K562 (cell line): Measurements from ENCODE around the gene TCHP. TPM values are rescaled to one million over a fixed set of nuclear protein-coding genes. Genes with fewer than 3 reads are reported as not detected.

Experiments
- ASH1L ChIP-seq: fragments of 450-650 bp; IDR thresholded peaks from 2 replicates; pipeline ENCODE4 v1.6.1; 2018; ENCODE audit warnings: borderline replicate concordance, mild to moderate bottlenecking, low read depth; ENCODE audit not compliant: partially characterized antibody
- BDP1 ChIP-seq: IDR thresholded peaks from 3 replicates; pipeline ENCODE4 v1.6.1; 2011; ENCODE audit not compliant: insufficient read length, insufficient read depth
- CBX2 ChIP-seq: fragments of 200-600 bp; sonication (generic); IDR thresholded peaks from one replicate; pipeline ENCODE4 v1.6.1; 2012; ENCODE audit warnings: mild to moderate bottlenecking, low read length, inconsistent platforms; ENCODE audit not compliant: insufficient read depth, poor library complexity, severe bottlenecking
- CSDE1 ChIP-seq, 2 experiments: fragments of 450-650 bp; IDR thresholded peaks; 2 replicates each; pipeline ENCODE4 v1.6.1; 2016; ENCODE audit warnings: mild to moderate bottlenecking in 1 of 2
- ESRRB ChIP-seq: fragments of 250-450 bp; sonication (Bioruptor Pico); IDR thresholded peaks from 2 replicates; pipeline ENCODE4 v1.5.0; 2020; ENCODE audit warnings: mild to moderate bottlenecking, moderate library complexity, borderline replicate concordance
- GTF2A2 ChIP-seq: IDR thresholded peaks from 2 replicates; pipeline ENCODE4 v1.6.1; 2016; ENCODE audit warnings: mild to moderate bottlenecking, missing genetic modification characterization, missing compliant biosample characterization
- GTF2F1 ChIP-seq: IDR thresholded peaks from 2 replicates; pipeline ENCODE4 v1.6.1; 2011; ENCODE audit warnings: low read depth, low read length, improper control_type of control experiment
- HDAC1 ChIP-seq, 2 experiments: fragments of 450-650 bp; IDR thresholded peaks; 2 replicates each; pipeline ENCODE4 v1.6.1; 2016 to 2017; ENCODE audit warnings: inconsistent platforms in 1 of 2, mild to moderate bottlenecking in 1 of 2, moderate library complexity in 1 of 2
- MTA3 ChIP-seq: fragments of 450-650 bp; formaldehyde crosslinking; IDR thresholded peaks from 2 replicates; pipeline ENCODE4 v1.6.1; 2017; ENCODE audit warnings: mild to moderate bottlenecking, borderline replicate concordance
- NBN ChIP-seq: fragments of 450-650 bp; IDR thresholded peaks from 2 replicates; pipeline ENCODE4 v1.6.1; 2016; ENCODE audit warnings: low read depth, mild to moderate bottlenecking
- NR1H2 ChIP-seq: sonication (generic); formaldehyde crosslinking; IDR thresholded peaks from 2 replicates; pipeline ENCODE4 v1.4.0; 2020; ENCODE audit warnings: mild to moderate bottlenecking, missing genetic modification reagents
- RBM14 ChIP-seq: fragments of 200-400 bp; formaldehyde crosslinking; IDR thresholded peaks from 2 replicates; pipeline ENCODE4 v1.6.1; 2018; ENCODE audit warnings: low read depth, mild to moderate bottlenecking, low read length, moderate library complexity, borderline replicate concordance; ENCODE audit not compliant: insufficient read depth
- RFX5 ChIP-seq: IDR thresholded peaks from 2 replicates; pipeline ENCODE4 v1.6.1; 2011; ENCODE audit warnings: low read depth, mild to moderate bottlenecking, improper control_type of control experiment, low read length
- SMC3 ChIP-seq: conservative IDR thresholded peaks from 2 replicates; pipeline ENCODE4 v1.6.1; 2011; ENCODE audit warnings: low read depth, low read length, improper control_type of control experiment; ENCODE audit not compliant: insufficient read depth
- TAF7 ChIP-seq: fragments of 450-650 bp; IDR thresholded peaks from 2 replicates; pipeline ENCODE4 v1.6.1; 2016; ENCODE audit warnings: missing genetic modification characterization, missing compliant biosample characterization
- YBX1 ChIP-seq: fragments of 450-650 bp; IDR thresholded peaks from 2 replicates; pipeline ENCODE4 v1.7.1; 2016; ENCODE audit warnings: mild to moderate bottlenecking
- ZNF133 ChIP-seq: fragments of 250-450 bp; sonication (Bioruptor Pico); IDR thresholded peaks from 2 replicates; pipeline ENCODE4 v1.4.0; 2020; ENCODE audit warnings: mild to moderate bottlenecking
- ZNF165 ChIP-seq: fragments of 250-450 bp; sonication (Bioruptor Pico); IDR thresholded peaks from 2 replicates; pipeline ENCODE4 v1.4.0; 2020; ENCODE audit warnings: borderline replicate concordance
- polyA plus RNA-seq, 8 experiments: library from polyadenylated mRNA; depleted of rRNA in 4 of 8; stranded (reverse) in 5 of 8; unstranded in 3 of 8; fragments of >200 nt; fragmentation: Nextera tagmentation in 2 of 8; fragmentation: Illumina TruSeq in 1 of 8; extraction: Ambion mirVana in 2 of 8; extraction: Trizol in 1 of 8; gene quantifications; 2 replicates each; pipeline versions ENCODE4 v1.2.1 to v1.2.3, GENCODE V29; 2011 to 2014; ENCODE audit warnings: inconsistent platforms in 1 of 8, missing spikeins in 1 of 8
- total RNA-seq, 7 experiments: library from RNA; depleted of rRNA in 6 of 7; stranded (reverse); fragments of >200 nt in 6 of 7; fragmentation: Illumina TruSeq in 2 of 7; extraction: Trizol in 2 of 7; gene quantifications; 2 replicates each; pipeline versions ENCODE4 v1.2.1 to v1.2.3, GENCODE V29; 2011 to 2021; ENCODE audit warnings: low replicate concordance in 1 of 7
- TF ChIP-seq, protein P1 (sequence below), 2 experiments: IDR thresholded peaks in 1 of 2; conservative IDR thresholded peaks in 1 of 2; 2 replicates each; pipeline ENCODE4 v1.6.1; 2016; ENCODE audit warnings: low read depth in 2 of 2, mild to moderate bottlenecking in 1 of 2, missing compliant biosample characterization in 1 of 2, missing genetic modification characterization in 1 of 2, moderate library complexity in 1 of 2
- TF ChIP-seq, protein P2 (sequence below): conservative IDR thresholded peaks from 2 replicates; pipeline ENCODE4 v1.6.1; 2011; ENCODE audit warnings: low read depth, mild to moderate bottlenecking, low read length; ENCODE audit not compliant: control insufficient read depth
- TF ChIP-seq, protein P3 (sequence below): fragments of 450-650 bp; IDR thresholded peaks from one replicate; pipeline ENCODE4 v1.6.1; 2018; ENCODE audit warnings: mild to moderate bottlenecking, moderate library complexity; ENCODE audit not compliant: partially characterized antibody
- TF ChIP-seq, protein P4 (sequence below): fragments of 250-450 bp; sonication (Bioruptor Pico); IDR thresholded peaks from 2 replicates; pipeline ENCODE4 v1.8.0; 2021; ENCODE audit warnings: moderate library complexity, mild to moderate bottlenecking, inconsistent platforms

Gene TCHP
- total and polyA plus RNA-seq, 9 of the 15 experiments (the other 6 are each of a cell fraction or from before 2014, with no cell fraction given) = 3.4 to 30.4 (median 19.7) TPM

DNA sequence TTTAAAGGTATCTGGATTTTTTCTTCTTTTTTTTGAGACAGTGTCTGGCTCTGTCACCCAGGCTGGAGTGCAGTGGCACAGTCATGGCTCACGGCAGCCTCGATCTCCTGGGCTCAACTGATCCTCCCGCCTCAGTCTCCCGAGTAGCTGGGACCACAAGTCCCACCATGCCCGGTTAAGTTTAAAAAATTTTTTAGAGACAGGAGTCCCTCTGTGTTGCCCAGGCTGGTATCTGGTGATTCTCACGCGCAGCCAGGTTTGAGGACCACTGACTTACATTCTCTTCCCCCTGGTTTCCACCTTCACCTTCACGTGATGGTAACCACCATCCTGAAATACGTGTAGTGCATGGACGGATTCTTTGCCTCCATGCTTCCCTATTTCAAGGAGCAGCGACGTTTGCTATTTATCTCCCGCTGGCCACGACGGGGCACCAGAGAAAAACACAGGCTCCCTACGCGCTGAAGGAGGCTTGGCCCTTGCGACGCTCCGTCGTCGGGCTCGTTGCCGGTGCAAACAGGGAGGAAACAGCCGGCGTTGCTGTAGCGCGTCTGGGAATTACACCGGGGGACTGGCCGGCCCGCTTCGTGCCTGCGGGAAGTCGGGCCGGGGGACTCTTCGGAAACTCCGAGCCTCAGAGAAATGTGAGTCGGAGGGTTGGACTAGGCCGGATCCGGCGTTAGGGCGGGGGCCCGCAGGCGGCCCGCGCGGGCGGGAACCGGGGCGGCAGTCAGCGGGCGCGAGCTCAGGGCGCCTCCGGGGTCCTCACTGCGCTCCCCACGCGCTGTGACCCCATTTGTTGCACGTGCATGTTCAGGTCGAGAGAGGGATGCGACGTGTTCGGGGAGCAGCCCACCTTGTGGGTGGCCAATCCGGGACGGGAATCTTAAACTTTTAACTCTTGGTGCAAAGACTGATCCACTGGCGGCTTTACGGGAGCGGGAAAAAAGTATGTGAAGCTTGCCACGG is at the start of gene TCHP (continued):
- TF ChIP-seq, protein P1, sequence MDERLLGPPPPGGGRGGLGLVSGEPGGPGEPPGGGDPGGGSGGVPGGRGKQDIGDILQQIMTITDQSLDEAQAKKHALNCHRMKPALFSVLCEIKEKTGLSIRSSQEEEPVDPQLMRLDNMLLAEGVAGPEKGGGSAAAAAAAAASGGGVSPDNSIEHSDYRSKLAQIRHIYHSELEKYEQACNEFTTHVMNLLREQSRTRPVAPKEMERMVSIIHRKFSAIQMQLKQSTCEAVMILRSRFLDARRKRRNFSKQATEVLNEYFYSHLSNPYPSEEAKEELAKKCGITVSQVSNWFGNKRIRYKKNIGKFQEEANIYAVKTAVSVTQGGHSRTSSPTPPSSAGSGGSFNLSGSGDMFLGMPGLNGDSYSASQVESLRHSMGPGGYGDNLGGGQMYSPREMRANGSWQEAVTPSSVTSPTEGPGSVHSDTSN (CRISPR knock-in tag; IDR thresholded peaks at IDR 0.05; ENCODE audit: low read depth) = no peak
- TF ChIP-seq, protein P1 (tag; conservative IDR thresholded peaks at IDR 0.05; ENCODE audit: low read depth) = no peak
- no peak for TF ChIP-seq ESRRB
- no peak for TF ChIP-seq RBM14
- no peak for TF ChIP-seq CSDE1 (IDR thresholded peaks at IDR 0.05)
- TF ChIP-seq MTA3 = peak; percentile 99
- TF ChIP-seq, protein P2, sequence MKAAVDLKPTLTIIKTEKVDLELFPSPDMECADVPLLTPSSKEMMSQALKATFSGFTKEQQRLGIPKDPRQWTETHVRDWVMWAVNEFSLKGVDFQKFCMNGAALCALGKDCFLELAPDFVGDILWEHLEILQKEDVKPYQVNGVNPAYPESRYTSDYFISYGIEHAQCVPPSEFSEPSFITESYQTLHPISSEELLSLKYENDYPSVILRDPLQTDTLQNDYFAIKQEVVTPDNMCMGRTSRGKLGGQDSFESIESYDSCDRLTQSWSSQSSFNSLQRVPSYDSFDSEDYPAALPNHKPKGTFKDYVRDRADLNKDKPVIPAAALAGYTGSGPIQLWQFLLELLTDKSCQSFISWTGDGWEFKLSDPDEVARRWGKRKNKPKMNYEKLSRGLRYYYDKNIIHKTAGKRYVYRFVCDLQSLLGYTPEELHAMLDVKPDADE = 0 out of 2 replicates have a peak, but pooled peaks have one; percentile 27
- TF ChIP-seq ASH1L = no peak
- no peak for TF ChIP-seq YBX1
- no peak for TF ChIP-seq CBX2
- no peak for TF ChIP-seq GTF2A2 (tag)
- TF ChIP-seq NBN = peak; percentile 76
- no peak for TF ChIP-seq ZNF165 (CRISPR knock-in tag)
- TF ChIP-seq TAF7 (tag) = no peak
- TF ChIP-seq HDAC1 (IDR thresholded peaks at IDR 0.05) = peak in 1 of 2 experiments; percentile 70; a peak in 2 of 4 replicates
- TF ChIP-seq, protein P3, sequence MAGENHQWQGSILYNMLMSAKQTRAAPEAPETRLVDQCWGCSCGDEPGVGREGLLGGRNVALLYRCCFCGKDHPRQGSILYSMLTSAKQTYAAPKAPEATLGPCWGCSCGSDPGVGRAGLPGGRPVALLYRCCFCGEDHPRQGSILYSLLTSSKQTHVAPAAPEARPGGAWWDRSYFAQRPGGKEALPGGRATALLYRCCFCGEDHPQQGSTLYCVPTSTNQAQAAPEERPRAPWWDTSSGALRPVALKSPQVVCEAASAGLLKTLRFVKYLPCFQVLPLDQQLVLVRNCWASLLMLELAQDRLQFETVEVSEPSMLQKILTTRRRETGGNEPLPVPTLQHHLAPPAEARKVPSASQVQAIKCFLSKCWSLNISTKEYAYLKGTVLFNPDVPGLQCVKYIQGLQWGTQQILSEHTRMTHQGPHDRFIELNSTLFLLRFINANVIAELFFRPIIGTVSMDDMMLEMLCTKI = no peak
- TF ChIP-seq BDP1 = no peak
- 0 out of 2 replicates have a peak, but pooled peaks have one; percentile 7 for TF ChIP-seq SMC3
- TF ChIP-seq RFX5 = no peak
- TF ChIP-seq NR1H2 (CRISPR knock-in tag) = no peak
- TF ChIP-seq, protein P4, sequence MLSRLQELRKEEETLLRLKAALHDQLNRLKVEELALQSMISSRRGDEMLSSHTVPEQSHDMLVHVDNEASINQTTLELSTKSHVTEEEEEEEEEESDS (CRISPR knock-in tag) = no peak
- no peak; the same call in 1 of the 2 replicates for TF ChIP-seq GTF2F1
- TF ChIP-seq ZNF133 (CRISPR knock-in tag) = no peak
